Activated CD8-positive, alpha-beta memory T cell treated with anti-CD3 and anti-CD28 coated beads for 48 hours (primary cell): Measurements from ENCODE around the gene BATF3.
A peak's percentile ranks its signal among the peaks of the same experiment; 100 is the strongest.
"Not testable (repeated sequence)": the region's sequence is repeated elsewhere in the genome, so short reads cannot be mapped to it uniquely, and the experiment has no call there.

Experiments used
- DNase-seq, 3 experiments: peaks; one replicate each; pipeline ENCODE4 v3.0.0-alpha.2; 2020; ENCODE audit warnings: low read depth in 2 of 3, low spot score in 2 of 3

Gene BATF3

GRCh38 chr1:212699625-212700222 lies at the start of gene BATF3:
Gene BATF3 (minus strand): TSS chr1:212699840. CDS start chr1:212699762, 78 bp downstream.
- peak in 1 of 3 experiments; percentile 56 for DNase-seq

GRCh38 chr1:212746546-212746945 lies 46.9 kb upstream of the BATF3 start:
- DNase-seq: no peak

- no peak for DNase-seq
These were observed 45.7 kb upstream of the BATF3 start for GRCh38 chr1:212745303-212745702.

GRCh38 chr1:212743901-212744475 lies 44.3 kb upstream of the BATF3 start:
- DNase-seq: no peak

GRCh38 chr1:212738330-212738729 lies 38.7 kb upstream of the BATF3 start:
- no peak for DNase-seq

GRCh38 chr1:212737559-212737958 lies 37.9 kb upstream of the BATF3 start:
- no peak for DNase-seq

GRCh38 chr1:212733109-212733508 lies 33.5 kb upstream of the BATF3 start:
- no peak for DNase-seq

- no peak for DNase-seq
These were observed 32.0 kb upstream of the BATF3 start for GRCh38 chr1:212731630-212732029.

GRCh38 chr1:212728606-212729005 lies 29.0 kb upstream of the BATF3 start:
- no peak for DNase-seq

- DNase-seq: no peak
These were observed 27.9 kb upstream of the BATF3 start for GRCh38 chr1:212727386-212728181.

GRCh38 chr1:212724679-212725078 lies 25.0 kb upstream of the BATF3 start:
- DNase-seq: not testable (repeated sequence)

GRCh38 chr1:212722270-212722957 lies 22.8 kb upstream of the BATF3 start:
- DNase-seq: no peak

- no peak for DNase-seq
These were observed 22.0 kb upstream of the BATF3 start for GRCh38 chr1:212721388-212722247.

- DNase-seq: no peak
These were observed 20.0 kb upstream of the BATF3 start for GRCh38 chr1:212719633-212720032.

GRCh38 chr1:212718499-212718898 lies 18.9 kb upstream of the BATF3 start:
- no peak for DNase-seq

GRCh38 chr1:212716161-212716560 lies 16.5 kb upstream of the BATF3 start:
- DNase-seq: no peak

- no peak for DNase-seq
These were observed 14.0 kb upstream of the BATF3 start for GRCh38 chr1:212713465-212714136.

GRCh38 chr1:212712451-212713303 lies 13.0 kb upstream of the BATF3 start:
- DNase-seq: no peak

GRCh38 chr1:212711974-212712373 lies 12.3 kb upstream of the BATF3 start:
- not testable (repeated sequence) for DNase-seq
